ENCODE measurements around the gene NMT1.

NMT1 gene

GRCh38 chr17:45146592-45146889 is 85.4 kb downstream of the NMT1 start:
- TF ChIP-seq CTCF (conservative IDR thresholded peaks at IDR 0.05) (no peak), ZFX (IDR thresholded peaks at IDR 0.05) (no peak)
- H3K27ac ChIP-seq: peak overlapping the region; percentile 94

GRCh38 chr17:45146890-45147580 is 85.9 kb downstream of the NMT1 start:
- H3K27ac ChIP-seq: peak overlapping the region; percentile 94
- TF ChIP-seq CTCF (conservative IDR thresholded peaks at IDR 0.05) (no peak), ZFX (IDR thresholded peaks at IDR 0.05) (no peak)

- TF ChIP-seq CTCF (conservative IDR thresholded peaks at IDR 0.05) (no peak), ZFX (IDR thresholded peaks at IDR 0.05) (peak; percentile 74)
These were observed 86.6 kb downstream of the NMT1 start for GRCh38 chr17:45147581-45148182.

GRCh38 chr17:45148183-45149036 is 87.3 kb downstream of the NMT1 start, which contains the start of gene HEXIM1:
Gene HEXIM1, plus strand, starts transcription at chr17:45148475. Its CDS starts 716 bp downstream, at chr17:45149191.
- peak within 1 kb of the TSS; percentile 94 for H3K27ac ChIP-seq
- TF ChIP-seq CTCF (conservative IDR thresholded peaks at IDR 0.05): no peak
- TF ChIP-seq ZFX (IDR thresholded peaks at IDR 0.05): no peak

More at GRCh38 chr17:45147581-45148182, 86.6 kb downstream of the NMT1 start:
- peak overlapping the region; percentile 94 for H3K27ac ChIP-seq

- peak overlapping the region; percentile 94 for H3K27ac ChIP-seq
These were observed 88.0 kb downstream of the NMT1 start for GRCh38 chr17:45149037-45149668.

More at GRCh38 chr17:45149037-45149668, 88.0 kb downstream of the NMT1 start:
- peak; percentile 92 for TF ChIP-seq CTCF (conservative IDR thresholded peaks at IDR 0.05)
- TF ChIP-seq ZFX (IDR thresholded peaks at IDR 0.05): no peak

Measured in C4-2B (cell line).